Activated CD4-positive, alpha-beta T cell treated with anti-CD3 and anti-CD28 coated beads for 36 hours (primary cell): ENCODE data around the gene FIZ1. TPM values are rescaled to one million over a fixed set of nuclear protein-coding genes. Genes with fewer than 3 reads are reported as not detected.

Experiments used
- ATAC-seq: fragments of 200-7000 bp; cut with Tn5 transposase; one replicate; pipeline ENCODE4 v1.10.0; 2021; ENCODE audit warnings: mild to moderate bottlenecking, moderate library complexity
- CTCF ChIA-PET: fragments of 350-600 bp; sonication (Branson Sonifier 250); formaldehyde crosslinking; loops from one replicate; lab custom pipeline; 2021; ENCODE audit warnings: antibody characterized with exemption; lab: Charles Lee
- POLR2A ChIA-PET: fragments of 350-600 bp; sonication (Branson Sonifier 250); formaldehyde crosslinking; loops from one replicate; lab custom pipeline; 2021; ENCODE audit warnings: antibody characterized with exemption, inconsistent platforms; lab: Charles Lee
- DNase-seq: peaks from one replicate; pipeline ENCODE4 v3.0.0-alpha.2; 2020
- H3K27ac Mint-ChIP-seq: one replicate; pipeline ENCODE4 v1.8.0; 2021; ENCODE audit warnings: mixed read lengths
- H3K27me3 Mint-ChIP-seq: one replicate; pipeline ENCODE4 v1.8.0; 2021; ENCODE audit warnings: mixed read lengths
- H3K36me3 Mint-ChIP-seq: one replicate; pipeline ENCODE4 v1.8.0; 2021; ENCODE audit warnings: low read depth, mixed read lengths
- H3K4me1 Mint-ChIP-seq: one replicate; pipeline ENCODE4 v1.8.0; 2021; ENCODE audit warnings: mixed read lengths
- H3K4me3 Mint-ChIP-seq: one replicate; pipeline ENCODE4 v1.8.0; 2021; ENCODE audit warnings: mild to moderate bottlenecking, moderate library complexity, mixed read lengths
- H3K9me3 Mint-ChIP-seq: one replicate; pipeline ENCODE4 v1.8.0; 2021; ENCODE audit warnings: low read depth, mixed read lengths
- intact Hi-C, 2 experiments: fragments of 100-400 bp; cut with DNase I in 1 of 2; cut with micrococcal nuclease in 1 of 2; formaldehyde crosslinking; loops; one replicate each; pipeline versions ENCODE4 v1.14.2 to v1.15.1; 2022 to 2024; cut with DNase I, micrococcal nuclease
- total RNA-seq, 2 experiments: library from RNA; stranded (reverse); gene quantifications; one replicate each; pipeline ENCODE4 v1.2.3, GENCODE V29; 2021

FIZ1 gene
- total RNA-seq, 2 experiments from 2014 or later = 13.6 to 14.7 TPM

DNA sequence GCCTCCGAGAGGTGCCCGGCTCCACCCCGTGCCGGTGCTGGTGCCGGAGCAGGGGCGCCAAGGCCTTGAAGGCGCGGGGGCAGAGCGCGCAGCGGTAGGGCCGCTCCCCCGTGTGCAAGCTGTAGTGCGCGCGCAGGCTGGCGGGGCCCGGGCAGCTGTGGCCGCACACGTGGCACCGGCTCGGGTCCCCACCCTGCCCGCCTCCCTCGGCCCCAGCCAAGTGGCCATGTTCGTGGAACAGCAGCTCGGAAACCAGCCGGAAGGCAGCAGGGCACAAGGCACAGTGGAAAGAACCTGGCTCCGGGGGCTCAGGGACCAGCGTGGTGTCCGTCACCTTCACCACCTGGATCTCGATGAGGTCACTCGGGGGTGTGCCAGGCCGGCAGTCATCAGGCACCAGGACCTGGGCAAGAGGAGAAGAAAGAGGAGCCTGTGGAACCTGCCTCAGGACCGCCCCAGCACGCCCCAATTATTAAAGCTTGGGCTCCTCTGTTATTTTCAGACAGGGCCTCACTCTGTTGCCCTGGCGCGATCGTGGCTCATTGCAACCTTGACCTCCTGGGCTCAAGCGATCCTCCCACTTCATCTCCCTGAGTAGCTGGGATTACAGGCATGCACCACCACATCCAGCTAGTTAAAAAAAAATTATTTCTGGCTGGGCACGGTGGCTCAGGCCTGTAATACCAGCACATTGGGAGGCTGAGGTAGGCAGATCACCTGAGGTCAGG is 23.1 kb upstream of the FIZ1 start:
- no peak overlapping the region for H3K4me3 Mint-ChIP-seq
- H3K36me3 Mint-ChIP-seq = peaks cover 17% of the 10 kb centered on the region
- intact Hi-C loops = no loop called here
- no peaks in the 10 kb centered on the region for H3K9me3 Mint-ChIP-seq
- DNase-seq (no peak), ATAC-seq (no peak)
- ChIA-PET POLR2A (no interaction called here), CTCF (interaction anchor here (0.6 to 1.7 kb wide), 5 partner anchors 9 to 479 kb away, joined by 3 to 6 read pairs (median 5); no protein-coding TSS in a partner anchor)
- H3K4me1 Mint-ChIP-seq = peaks cover 56% of the 10 kb centered on the region
- no peak overlapping the region for H3K27ac Mint-ChIP-seq
- H3K27me3 Mint-ChIP-seq = no peaks in the 10 kb centered on the region

DNA sequence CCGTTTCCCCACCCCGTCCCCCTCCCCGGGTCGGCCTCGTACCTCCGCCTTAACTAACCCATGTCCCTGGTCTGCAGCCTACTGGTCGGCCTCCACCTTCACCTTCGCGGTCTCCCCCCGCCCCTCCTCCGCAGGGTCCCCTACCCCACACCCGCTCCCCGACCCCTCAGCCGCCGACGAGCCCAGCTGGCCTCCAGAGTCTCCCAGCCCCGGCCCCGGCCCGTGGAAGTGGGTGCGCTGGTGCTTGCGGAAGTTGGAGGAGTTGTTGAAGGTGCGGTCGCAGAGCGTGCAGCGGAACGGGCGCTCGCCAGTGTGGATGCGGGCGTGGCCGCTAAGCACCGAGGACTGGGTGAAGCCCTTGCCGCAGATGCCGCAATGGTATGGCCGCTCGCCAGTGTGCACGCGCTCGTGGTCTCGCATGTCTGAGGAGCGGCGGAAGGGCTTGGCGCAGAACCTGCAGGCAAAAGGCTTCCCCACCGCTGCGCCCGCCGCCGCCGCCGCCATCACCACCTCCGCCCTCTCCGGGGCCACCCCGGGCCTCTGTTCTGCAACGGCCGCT is 22.4 kb upstream of the FIZ1 start:
- POLR2A ChIA-PET = no interaction called here
- CTCF ChIA-PET = interaction anchor here (1.5 to 2.4 kb wide), 2 partner anchors 10 to 15 kb away, joined by 4 to 18 read pairs; partner anchors contain the start of gene ZNF865
- peaks cover 22% of the 10 kb centered on the region for H3K36me3 Mint-ChIP-seq

DNA sequence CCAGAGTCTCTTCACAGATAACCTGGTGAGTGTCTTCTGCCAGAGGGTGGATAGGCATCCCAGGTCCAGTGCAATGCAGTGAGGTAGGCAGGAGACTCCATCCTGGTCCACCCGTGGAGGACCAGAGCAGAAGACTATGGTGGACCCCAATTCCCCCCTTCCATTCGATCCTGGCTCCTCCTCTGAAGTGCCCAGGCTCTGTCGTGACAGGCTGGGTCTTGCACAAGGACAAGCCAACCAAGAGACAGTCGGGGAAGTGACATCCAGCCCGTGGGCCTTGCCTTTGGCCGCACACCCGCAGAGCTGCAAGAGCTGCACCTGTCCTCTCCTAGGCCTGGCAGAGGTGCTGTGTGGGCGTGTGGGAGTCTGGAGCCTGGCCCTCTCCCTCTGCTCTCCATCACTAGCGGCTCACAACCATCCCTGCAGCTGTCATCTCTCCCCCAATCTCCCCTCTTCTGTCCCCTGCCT is 21.9 kb upstream of the FIZ1 start:
- no peaks in the 10 kb centered on the region for H3K9me3 Mint-ChIP-seq
- DNase-seq (no peak), ATAC-seq (no peak)
- no peaks in the 10 kb centered on the region for H3K27me3 Mint-ChIP-seq
- peaks cover 26% of the 10 kb centered on the region for H3K36me3 Mint-ChIP-seq
- ChIA-PET CTCF (interaction anchor here (0.8 to 2.4 kb wide), 3 partner anchors 15 to 501 kb away, joined by 3 to 18 read pairs (median 3); partner anchors contain the start of gene ZNF865), POLR2A (interaction anchor here (1.0 kb wide), 1 partner anchor 15 kb away, joined by 4 read pairs; no protein-coding TSS in a partner anchor)
- H3K4me3 Mint-ChIP-seq = no peak overlapping the region
- intact Hi-C loops = loop anchor here in 1 of 2 experiments (2.0 kb wide), 1 partner anchor 14 kb away; no protein-coding TSS in a partner anchor
- H3K27ac Mint-ChIP-seq = no peak overlapping the region
- peaks cover 45% of the 10 kb centered on the region for H3K4me1 Mint-ChIP-seq

More for the DNA sequence above, 22.4 kb upstream of the FIZ1 start:
- DNase-seq = no peak
- no peaks in the 10 kb centered on the region for H3K9me3 Mint-ChIP-seq
- H3K27me3 Mint-ChIP-seq = no peaks in the 10 kb centered on the region
- H3K4me1 Mint-ChIP-seq = peaks cover 50% of the 10 kb centered on the region
- no peak overlapping the region for H3K4me3 Mint-ChIP-seq
- H3K27ac Mint-ChIP-seq = no peak overlapping the region
- no peak for ATAC-seq
- intact Hi-C loops = loop anchor here in 1 of 2 experiments (2.0 kb wide), 1 partner anchor 15 kb away; no protein-coding TSS in a partner anchor

DNA sequence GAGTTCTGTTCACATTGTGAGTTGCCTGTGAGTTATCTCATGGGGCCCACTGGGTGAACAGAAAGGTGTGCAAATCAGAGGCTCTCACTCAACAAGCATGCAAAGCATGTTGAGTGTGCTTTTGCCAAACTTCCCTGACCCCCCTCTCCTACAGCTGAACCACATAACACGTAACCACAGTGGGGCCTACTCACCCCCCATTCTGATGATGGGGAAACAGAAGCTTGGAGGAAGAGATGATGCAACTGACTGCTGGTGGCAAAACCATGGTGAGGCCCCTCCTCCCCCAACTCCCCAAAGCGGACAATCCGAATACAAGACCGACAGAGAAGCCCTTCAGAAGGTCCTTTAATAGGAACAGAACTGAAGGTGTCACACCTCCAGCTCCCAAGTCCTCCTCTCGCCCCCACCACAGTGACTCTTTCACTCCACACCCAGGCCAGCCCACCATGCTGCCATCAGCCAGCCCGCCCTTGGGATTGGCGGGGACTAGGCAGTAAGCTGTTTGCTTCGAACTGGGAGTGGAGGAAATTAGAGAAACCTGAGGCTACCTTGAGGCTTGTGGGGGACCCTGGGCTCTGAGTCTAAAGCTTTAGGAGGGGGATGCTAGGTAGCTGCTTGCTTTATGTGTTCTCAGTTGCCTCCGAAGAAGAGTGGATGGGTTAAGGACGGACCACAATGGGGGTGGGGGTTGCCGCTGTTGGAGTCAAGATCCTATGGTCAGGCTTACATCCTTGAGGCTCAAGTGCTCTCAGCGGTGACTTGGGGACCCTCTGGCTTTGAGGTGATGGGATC is 21.3 kb upstream of the FIZ1 start:
- Mint-ChIP-seq H3K27ac (peak overlapping the region; percentile 69), H3K4me1 (peaks cover 39% of the 10 kb centered on the region), H3K4me3 (no peak overlapping the region), H3K36me3 (peaks cover 26% of the 10 kb centered on the region), H3K9me3 (no peaks in the 10 kb centered on the region), H3K27me3 (no peaks in the 10 kb centered on the region)
- ATAC-seq = peak; percentile 7
- peak; percentile 55 for DNase-seq
- intact Hi-C loops = loop anchor here in 1 of 2 experiments (2.0 kb wide), 1 partner anchor 14 kb away; no protein-coding TSS in a partner anchor
- ChIA-PET CTCF (interaction anchor here (0.8 to 2.4 kb wide), 5 partner anchors 12 to 502 kb away, joined by 3 to 18 read pairs (median 3); partner anchors contain the start of gene ZNF865), POLR2A (interaction anchor here (1.0 kb wide), 1 partner anchor 14 kb away, joined by 4 read pairs; no protein-coding TSS in a partner anchor)

DNA sequence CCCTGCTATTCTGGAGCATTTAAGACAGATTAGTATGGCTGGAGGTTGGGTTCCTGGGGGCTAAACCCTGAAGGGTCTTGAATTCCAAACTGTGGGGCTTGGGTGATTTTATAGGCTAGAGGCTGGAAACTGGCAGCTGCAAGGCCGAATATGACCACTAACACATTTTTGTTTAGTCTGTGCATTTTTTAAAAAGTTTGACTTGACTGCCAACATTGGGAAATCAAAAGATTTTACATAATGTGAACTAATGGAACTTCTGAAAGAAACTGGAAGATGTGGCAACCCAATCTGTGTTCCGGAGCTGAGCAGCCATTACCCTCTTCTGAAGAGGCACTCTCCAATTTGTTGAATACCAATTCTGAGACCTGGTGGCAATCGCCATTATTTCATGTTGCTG is 20.0 kb upstream of the FIZ1 start:
- ATAC-seq (no peak), DNase-seq (no peak)
- Mint-ChIP-seq H3K4me3 (no peak overlapping the region), H3K27me3 (no peaks in the 10 kb centered on the region), H3K36me3 (peaks cover 26% of the 10 kb centered on the region), H3K9me3 (no peaks in the 10 kb centered on the region), H3K4me1 (peaks cover 31% of the 10 kb centered on the region), H3K27ac (no peak overlapping the region)
- intact Hi-C loops = no loop called here
- POLR2A ChIA-PET = no interaction called here
- CTCF ChIA-PET = interaction anchor here (2.4 kb wide), 1 partner anchor 13 kb away, joined by 18 read pairs; the partner anchor contains the start of gene ZNF865

DNA sequence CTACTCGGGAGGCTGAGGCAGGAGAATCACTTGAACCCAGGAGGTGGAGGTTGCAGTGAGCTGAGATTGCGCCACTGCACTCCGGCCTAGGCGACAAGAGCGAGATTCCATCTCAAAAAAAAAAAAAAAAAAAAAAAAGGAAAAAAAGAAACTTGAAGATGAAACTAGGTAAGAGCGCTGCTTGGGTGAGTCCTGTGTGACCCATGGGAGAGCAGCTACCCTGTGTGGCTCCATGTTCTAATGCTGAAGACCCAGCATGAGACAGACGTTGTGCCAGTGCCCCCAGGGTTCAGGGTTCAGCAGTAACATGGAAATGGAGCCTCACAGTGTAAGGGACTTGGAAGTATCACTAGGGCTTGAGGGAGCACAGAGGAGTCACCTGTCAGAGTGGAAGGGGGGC is 19.1 kb upstream of the FIZ1 start:
- no peak for DNase-seq
- ChIA-PET CTCF (interaction anchor here (0.9 kb wide), 1 partner anchor 14 kb away, joined by 3 read pairs; no protein-coding TSS in a partner anchor), POLR2A (no interaction called here)
- Mint-ChIP-seq H3K4me3 (no peak overlapping the region), H3K27ac (no peak overlapping the region), H3K36me3 (peaks cover 24% of the 10 kb centered on the region), H3K4me1 (peaks cover 24% of the 10 kb centered on the region), H3K27me3 (no peaks in the 10 kb centered on the region), H3K9me3 (no peaks in the 10 kb centered on the region)
- ATAC-seq = no peak
- intact Hi-C loops = no loop called here

DNA sequence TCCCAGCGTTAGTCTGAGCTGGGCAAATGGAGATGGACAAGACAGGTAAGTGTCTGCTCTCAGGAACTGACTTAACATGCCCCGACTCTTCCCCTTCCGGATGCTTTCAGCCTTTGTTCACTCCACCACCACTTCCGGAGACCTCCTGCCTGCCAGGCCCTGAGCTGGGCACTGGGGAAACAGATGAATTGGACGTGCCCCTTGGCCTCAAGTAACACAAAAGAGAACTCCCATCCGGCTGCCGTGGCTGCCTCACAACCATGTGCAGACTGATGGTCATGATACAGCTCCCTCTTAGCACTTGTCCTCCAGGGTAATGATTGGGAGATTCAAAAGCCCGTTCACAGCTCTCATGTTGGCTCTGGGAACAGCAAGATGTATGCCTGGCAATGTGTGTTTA is 18.1 kb upstream of the FIZ1 start:
- Mint-ChIP-seq H3K4me3 (no peak overlapping the region), H3K27me3 (no peaks in the 10 kb centered on the region), H3K9me3 (no peaks in the 10 kb centered on the region), H3K4me1 (peaks cover 22% of the 10 kb centered on the region), H3K27ac (peak overlapping the region; percentile 51), H3K36me3 (peaks cover 32% of the 10 kb centered on the region)
- ChIA-PET CTCF (interaction anchor here (1.2 kb wide), 1 partner anchor 11 kb away, joined by 8 read pairs; no protein-coding TSS in a partner anchor), POLR2A (interaction anchor here (0.6 kb wide), 1 partner anchor 18 kb away, joined by 3 read pairs; the partner anchor contains the start of gene ZNF524)
- DNase-seq (no peak), ATAC-seq (no peak)
- intact Hi-C loops = no loop called here

DNA sequence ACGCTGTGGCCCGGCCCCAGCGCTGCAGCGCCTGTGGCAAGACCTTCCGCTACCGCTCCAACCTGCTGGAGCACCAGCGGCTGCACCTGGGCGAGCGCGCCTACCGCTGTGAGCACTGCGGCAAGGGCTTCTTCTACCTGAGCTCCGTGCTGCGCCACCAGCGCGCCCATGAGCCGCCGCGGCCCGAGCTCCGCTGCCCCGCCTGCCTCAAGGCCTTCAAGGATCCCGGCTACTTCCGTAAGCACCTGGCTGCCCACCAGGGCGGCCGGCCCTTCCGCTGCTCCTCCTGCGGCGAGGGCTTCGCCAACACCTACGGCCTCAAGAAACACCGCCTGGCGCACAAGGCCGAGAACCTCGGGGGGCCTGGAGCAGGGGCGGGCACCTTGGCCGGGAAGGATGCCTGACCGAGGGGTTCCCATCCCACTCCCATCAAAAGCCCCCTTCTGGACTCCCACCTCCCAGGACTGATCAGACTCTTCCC is 17.1 kb upstream of the FIZ1 start:
- Mint-ChIP-seq H3K27ac (no peak overlapping the region), H3K36me3 (peaks cover 32% of the 10 kb centered on the region), H3K9me3 (no peaks in the 10 kb centered on the region), H3K4me3 (no peak overlapping the region), H3K27me3 (no peaks in the 10 kb centered on the region), H3K4me1 (peaks cover 27% of the 10 kb centered on the region)
- CTCF ChIA-PET = no interaction called here
- ATAC-seq = no peak
- no peak for DNase-seq
- intact Hi-C loops = no loop called here
- POLR2A ChIA-PET = no interaction called here

DNA sequence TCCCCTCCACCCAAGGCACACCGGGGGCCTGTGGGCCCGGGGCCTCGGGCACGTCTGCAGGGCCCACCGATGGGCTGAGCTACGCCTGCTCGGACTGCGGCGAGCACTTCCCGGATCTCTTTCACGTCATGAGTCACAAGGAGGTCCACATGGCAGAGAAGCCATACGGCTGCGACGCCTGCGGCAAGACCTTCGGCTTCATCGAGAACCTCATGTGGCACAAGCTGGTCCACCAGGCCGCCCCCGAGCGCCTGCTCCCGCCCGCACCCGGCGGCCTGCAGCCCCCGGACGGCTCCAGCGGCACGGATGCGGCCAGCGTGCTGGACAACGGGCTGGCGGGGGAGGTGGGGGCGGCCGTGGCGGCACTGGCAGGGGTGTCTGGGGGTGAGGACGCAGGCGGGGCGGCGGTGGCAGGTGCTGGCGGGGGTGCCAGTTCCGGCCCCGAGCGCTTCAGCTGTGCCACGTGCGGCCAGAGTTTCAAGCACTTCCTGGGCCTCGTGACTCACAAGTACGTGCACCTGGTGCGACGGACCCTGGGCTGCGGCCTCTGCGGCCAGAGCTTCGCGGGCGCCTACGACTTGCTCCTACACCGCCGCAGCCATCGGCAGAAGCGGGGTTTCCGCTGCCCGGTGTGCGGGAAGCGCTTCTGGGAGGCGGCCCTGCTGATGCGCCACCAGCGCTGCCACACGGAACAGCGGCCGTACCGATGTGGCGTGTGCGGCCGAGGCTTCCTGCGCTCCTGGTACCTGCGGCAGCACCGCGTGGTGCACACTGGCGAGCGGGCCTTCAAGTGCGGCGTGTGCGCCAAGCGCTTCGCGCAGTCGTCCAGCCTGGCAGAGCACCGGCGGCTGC is 16.5 kb upstream of the FIZ1 start:
- Mint-ChIP-seq H3K36me3 (peaks cover 32% of the 10 kb centered on the region), H3K9me3 (no peaks in the 10 kb centered on the region), H3K27me3 (no peaks in the 10 kb centered on the region), H3K27ac (no peak overlapping the region), H3K4me3 (no peak overlapping the region), H3K4me1 (peaks cover 21% of the 10 kb centered on the region)
- ChIA-PET CTCF (no interaction called here), POLR2A (no interaction called here)
- intact Hi-C loops = no loop called here
- no peak for ATAC-seq
- no peak for DNase-seq
